Mesendoderm (in vitro differentiated cells): ENCODE measurements around the gene AKNA.
A peak's percentile ranks its signal among the peaks of the same experiment; 100 is the strongest.

Source experiments
- DNase-seq: peaks from one replicate; pipeline ENCODE4 v3.0.0; 2013
- H2AK5ac ChIP-seq: 2 replicates; pipeline ENCODE4 v1.6.1; 2013; ENCODE audit warnings: low read length, inconsistent platforms
- H2BK120ac ChIP-seq: 2 replicates; pipeline ENCODE4 v1.6.1; 2013; ENCODE audit warnings: low read depth, mild to moderate bottlenecking, low read length, moderate library complexity, mixed read lengths
- H2BK15ac ChIP-seq: replicated peaks from 2 replicates; pipeline ENCODE4 v1.6.1; 2013; ENCODE audit warnings: low read depth, mild to moderate bottlenecking, moderate library complexity
- H2BK5ac ChIP-seq: 2 replicates; pipeline ENCODE4 v1.6.1; 2013; ENCODE audit warnings: low read length, inconsistent platforms
- H3K18ac ChIP-seq: 2 replicates; pipeline ENCODE4 v1.6.1; 2013; ENCODE audit warnings: mild to moderate bottlenecking, low read length, mixed read lengths
- H3K23ac ChIP-seq: one replicate; pipeline ENCODE4 v1.6.1; 2013; ENCODE audit warnings: low read length
- H3K27ac ChIP-seq: 2 replicates; pipeline ENCODE4 v1.5.1; 2013; ENCODE audit warnings: low read depth, mild to moderate bottlenecking, inconsistent platforms, low read length, moderate library complexity
- H3K27me3 ChIP-seq: 2 replicates; pipeline ENCODE4 v1.6.1; 2013; ENCODE audit warnings: low read length, control low read depth, mild to moderate bottlenecking, inconsistent platforms; ENCODE audit not compliant: insufficient read depth, poor library complexity
- H3K36me3 ChIP-seq: 2 replicates; pipeline ENCODE4 v1.6.1; 2013; ENCODE audit warnings: low read length, inconsistent platforms; ENCODE audit not compliant: control insufficient read depth, insufficient read depth
- H3K4ac ChIP-seq: one replicate; pipeline ENCODE4 v1.6.1; 2013; ENCODE audit warnings: low read depth, mild to moderate bottlenecking, low read length, moderate library complexity
- H3K4me1 ChIP-seq: 2 replicates; pipeline ENCODE4 v1.6.1; 2013; ENCODE audit warnings: low read depth, low read length, inconsistent platforms; ENCODE audit not compliant: control insufficient read depth
- H3K4me2 ChIP-seq: 2 replicates; pipeline ENCODE4 v1.6.1; 2013; ENCODE audit warnings: low read length
- H3K4me3 ChIP-seq: 2 replicates; pipeline ENCODE4 v1.5.1; 2013; ENCODE audit warnings: mild to moderate bottlenecking, low read length
- H3K56ac ChIP-seq: one replicate; pipeline ENCODE4 v1.6.1; 2013; ENCODE audit warnings: low read length
- H3K79me1 ChIP-seq: 2 replicates; pipeline ENCODE4 v1.6.1; 2013; ENCODE audit warnings: low read length, inconsistent platforms
- H3K79me2 ChIP-seq: 2 replicates; pipeline ENCODE4 v1.6.1; 2013; ENCODE audit warnings: mild to moderate bottlenecking, low read length; ENCODE audit not compliant: control insufficient read depth, insufficient read depth
- H3K9ac ChIP-seq: 2 replicates; pipeline ENCODE4 v1.6.1; 2013; ENCODE audit warnings: low read length, inconsistent platforms
- H4K5ac ChIP-seq: one replicate; pipeline ENCODE4 v1.6.1; 2013; ENCODE audit warnings: low read length
- H4K8ac ChIP-seq: one replicate; pipeline ENCODE4 v1.6.1; 2013; ENCODE audit warnings: low read depth, mild to moderate bottlenecking, control low read depth, low read length, moderate library complexity
- WGBS: extraction: QIAGEN DNeasy Blood & Tissue Kit; methylation state at CpG from one replicate; pipeline ENCODE4 v1.1.7; 2013; ENCODE audit warnings: low lambda C conversion rate, missing lambda C conversion rate; ENCODE audit not compliant: insufficient coverage; ENCODE audit errors: extremely low coverage; 5-methylcytosine and 5-hydroxymethylcytosine counted together

Gene AKNA

DNA sequence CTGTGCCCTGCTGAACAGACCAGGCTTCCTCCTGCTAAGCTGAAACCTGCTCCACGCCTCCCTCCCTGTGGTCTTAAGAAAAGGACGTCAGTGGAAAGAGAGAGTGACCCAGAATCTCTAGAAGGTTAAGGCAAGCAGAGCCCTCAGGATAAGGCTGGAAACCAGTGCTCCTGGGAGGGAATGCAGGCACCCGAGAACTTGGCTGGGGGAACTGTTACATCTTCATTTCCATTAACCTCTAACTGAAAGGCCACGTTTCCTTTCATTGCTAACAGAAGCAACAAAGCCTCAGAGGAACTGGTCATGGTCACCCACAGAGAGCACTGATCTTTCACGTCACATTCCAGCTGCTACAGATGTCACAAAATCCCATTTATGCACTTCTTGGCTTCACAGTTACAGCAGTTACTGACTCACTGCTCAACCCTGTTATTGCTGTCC lies 26.1 kb upstream of the AKNA start:
- Histone ChIP-seq H2BK120ac (no peak overlapping the region), H3K36me3 (no peaks in the 10 kb centered on the region), H3K79me1 (no peaks in the 10 kb centered on the region), H3K27me3 (no peaks in the 10 kb centered on the region), H3K4me1 (peaks cover 2% of the 10 kb centered on the region), H2BK15ac (no peak overlapping the region), H3K18ac (no peak overlapping the region), H3K27ac (no peak overlapping the region), H2AK5ac (no peak overlapping the region), H3K4ac (no peak overlapping the region), H2BK5ac (no peak overlapping the region), H3K23ac (peak overlapping the region; percentile 82), H4K8ac (no peak overlapping the region), H3K4me2 (no peak overlapping the region), H3K4me3 (no peak overlapping the region), H4K5ac (no peak overlapping the region), H3K56ac (no peak overlapping the region), H3K9ac (no peak overlapping the region), H3K79me2 (no peaks in the 10 kb centered on the region)
- no peak for DNase-seq
- WGBS, result no CpG with 5 or more reads among the region's 5 CpGs

- Histone ChIP-seq H3K9ac (no peak overlapping the region), H3K56ac (no peak overlapping the region), H4K5ac (no peak overlapping the region), H3K79me2 (no peaks in the 10 kb centered on the region), H4K8ac (no peak overlapping the region), H2AK5ac (no peak overlapping the region), H3K18ac (no peak overlapping the region), H3K27me3 (no peaks in the 10 kb centered on the region), H3K23ac (no peak overlapping the region), H3K4ac (no peak overlapping the region), H3K36me3 (no peaks in the 10 kb centered on the region), H2BK5ac (no peak overlapping the region), H3K79me1 (no peaks in the 10 kb centered on the region), H2BK15ac (no peak overlapping the region), H3K27ac (no peak overlapping the region), H3K4me1 (peaks cover 2% of the 10 kb centered on the region), H3K4me3 (no peak overlapping the region), H2BK120ac (no peak overlapping the region), H3K4me2 (no peak overlapping the region)
- no CpG with 5 or more reads among the region's 12 CpGs for WGBS
- no peak for DNase-seq
Measured at GRCh38 chr9:114412048-114412683, 24.4 kb upstream of the AKNA start.

DNA sequence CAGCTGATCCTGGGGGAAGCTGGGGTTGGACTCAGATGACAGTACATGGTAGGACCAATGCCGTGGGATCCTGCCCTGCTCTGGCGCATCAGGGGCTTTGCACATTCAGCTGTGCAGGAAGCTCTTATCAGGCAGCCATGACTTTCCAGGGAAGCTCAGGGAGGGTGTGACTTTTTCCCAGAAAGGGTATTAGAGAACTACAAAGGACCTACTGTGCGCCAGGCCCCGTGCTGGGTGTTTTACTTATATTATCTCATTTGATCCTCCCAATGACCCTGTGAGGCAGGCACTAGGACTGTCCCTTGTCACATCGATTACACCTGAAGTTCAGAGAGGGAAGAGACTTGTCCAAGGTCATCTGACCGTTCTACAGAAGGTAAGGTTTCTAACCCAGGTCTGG lies 23.7 kb upstream of the AKNA start:
- H3K27ac ChIP-seq, result no peak overlapping the region

DNA sequence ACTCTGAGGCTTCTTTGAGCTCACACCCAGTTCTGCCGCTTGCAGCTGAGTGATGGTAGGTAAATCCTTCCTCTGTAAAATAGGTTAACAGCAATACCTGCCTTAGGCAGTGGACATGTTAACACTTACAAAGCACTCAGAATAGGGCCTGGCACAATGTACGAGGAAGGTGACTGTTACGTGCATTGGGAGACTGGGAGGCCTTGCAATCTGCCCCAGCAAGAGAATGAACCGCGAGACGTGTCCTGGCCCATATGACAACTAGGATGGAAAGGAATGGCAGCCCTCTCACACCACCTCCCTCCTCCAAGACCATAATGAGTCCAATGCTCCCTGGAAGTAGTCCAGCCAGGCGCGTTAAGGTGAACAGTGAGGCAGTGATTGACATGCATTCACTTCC lies 23.1 kb upstream of the AKNA start:
- no peaks in the 10 kb centered on the region for H3K79me1 ChIP-seq
- WGBS, result no CpG with 5 or more reads among the region's 8 CpGs

More for the DNA sequence above, 23.7 kb upstream of the AKNA start:
- Histone ChIP-seq H3K4ac (no peak overlapping the region), H2BK15ac (no peak overlapping the region), H3K27me3 (no peaks in the 10 kb centered on the region), H3K36me3 (no peaks in the 10 kb centered on the region), H3K4me1 (peaks cover 2% of the 10 kb centered on the region), H2BK5ac (no peak overlapping the region), H3K79me2 (no peaks in the 10 kb centered on the region), H3K4me2 (no peak overlapping the region), H2BK120ac (no peak overlapping the region), H3K4me3 (no peak overlapping the region), H3K18ac (no peak overlapping the region), H3K56ac (no peak overlapping the region), H3K9ac (no peak overlapping the region), H4K5ac (no peak overlapping the region), H2AK5ac (no peak overlapping the region), H4K8ac (no peak overlapping the region), H3K79me1 (no peaks in the 10 kb centered on the region), H3K23ac (no peak overlapping the region)
- peak; percentile 27 for DNase-seq
- no CpG with 5 or more reads among the region's 6 CpGs for WGBS

GRCh38 chr9:114409842-114410241 lies 22.1 kb upstream of the AKNA start:
- H2BK5ac ChIP-seq, result no peak overlapping the region
- no peak for DNase-seq
- H2AK5ac ChIP-seq, result no peak overlapping the region
- peaks cover 2% of the 10 kb centered on the region for H3K4me1 ChIP-seq
- no peaks in the 10 kb centered on the region for H3K79me2 ChIP-seq
- H3K36me3 ChIP-seq, result no peaks in the 10 kb centered on the region
- H3K4ac ChIP-seq, result no peak overlapping the region
- no peak overlapping the region for H4K8ac ChIP-seq
- H3K27me3 ChIP-seq, result no peaks in the 10 kb centered on the region
- H3K79me1 ChIP-seq, result no peaks in the 10 kb centered on the region
- no peak overlapping the region for H3K23ac ChIP-seq
- H2BK120ac ChIP-seq, result no peak overlapping the region
- no CpG with 5 or more reads among the region's 5 CpGs for WGBS
- H3K27ac ChIP-seq, result no peak overlapping the region
- H3K4me3 ChIP-seq, result no peak overlapping the region
- no peak overlapping the region for H3K9ac ChIP-seq
- H3K18ac ChIP-seq, result no peak overlapping the region
- H3K56ac ChIP-seq, result no peak overlapping the region
- H2BK15ac ChIP-seq, result no peak overlapping the region
- H4K5ac ChIP-seq, result no peak overlapping the region
- no peak overlapping the region for H3K4me2 ChIP-seq

More for the DNA sequence above, 23.1 kb upstream of the AKNA start:
- no peak for DNase-seq
- Histone ChIP-seq H2BK15ac (no peak overlapping the region), H4K8ac (no peak overlapping the region), H3K9ac (no peak overlapping the region), H4K5ac (no peak overlapping the region), H3K4me3 (no peak overlapping the region), H3K18ac (no peak overlapping the region), H2BK120ac (no peak overlapping the region), H3K4ac (no peak overlapping the region), H3K4me1 (peaks cover 2% of the 10 kb centered on the region), H2BK5ac (no peak overlapping the region), H3K56ac (no peak overlapping the region), H3K79me2 (no peaks in the 10 kb centered on the region), H3K27me3 (no peaks in the 10 kb centered on the region), H3K23ac (peak overlapping the region; percentile 74), H3K27ac (no peak overlapping the region), H3K4me2 (no peak overlapping the region), H2AK5ac (no peak overlapping the region), H3K36me3 (no peaks in the 10 kb centered on the region)
